K562 (cell line): ENCODE results near the gene KCNV2. TPM values are rescaled to one million over a fixed set of nuclear protein-coding genes. Genes with fewer than 3 reads are reported as not detected.

Experiments
- BHLHE40 ChIP-seq: IDR thresholded peaks from 2 replicates; pipeline ENCODE4 v1.6.1; 2011; ENCODE audit warnings: low read length, improper control_type of control experiment
- CTBP1 ChIP-seq: fragments of 450-650 bp; IDR thresholded peaks from 2 replicates; pipeline ENCODE4 v1.6.1; 2016; ENCODE audit warnings: borderline replicate concordance
- ETV6 ChIP-seq, 3 experiments: fragments of 150-350 bp in 1 of 3; sonication (generic) in 1 of 3; formaldehyde crosslinking in 1 of 3; IDR thresholded peaks; 2 replicates each; pipeline versions ENCODE4 v1.6.1 to v1.8.0; 2014 to 2022; ENCODE audit warnings: borderline replicate concordance in 2 of 3, low read depth in 2 of 3, antibody characterized with exemption in 1 of 3, low read length in 1 of 3, mild to moderate bottlenecking in 1 of 3, missing genetic modification reagents in 1 of 3
- FOXM1 ChIP-seq, 2 experiments: fragments of 450-650 bp in 1 of 2; sonication (generic) in 1 of 2; formaldehyde crosslinking in 1 of 2; IDR thresholded peaks; 2 replicates each; pipeline versions ENCODE4 v1.6.1 to v1.9.0; 2017 to 2022; ENCODE audit warnings: low read depth in 2 of 2, mild to moderate bottlenecking in 2 of 2, missing genetic modification reagents in 1 of 2, moderate library complexity in 1 of 2
- GTF2A2 ChIP-seq: IDR thresholded peaks from 2 replicates; pipeline ENCODE4 v1.6.1; 2016; ENCODE audit warnings: mild to moderate bottlenecking, missing genetic modification characterization, missing compliant biosample characterization
- KAT7 ChIP-seq: sonication (generic); formaldehyde crosslinking; IDR thresholded peaks from 2 replicates; pipeline ENCODE4 v1.8.0; 2022; ENCODE audit warnings: missing genetic modification reagents, mild to moderate bottlenecking, borderline replicate concordance
- KDM1A ChIP-seq, 2 experiments: fragments of 450-650 bp; IDR thresholded peaks; 2 replicates each; pipeline ENCODE4 v1.6.1; 2016; ENCODE audit warnings: mild to moderate bottlenecking in 2 of 2
- LEF1 ChIP-seq: fragments of 450-650 bp; IDR thresholded peaks from 2 replicates; pipeline ENCODE4 v1.6.1; 2016; ENCODE audit warnings: mild to moderate bottlenecking
- MYBL2 ChIP-seq, 2 experiments: fragments of 450-650 bp in 1 of 2; sonication (generic) in 1 of 2; formaldehyde crosslinking in 1 of 2; IDR thresholded peaks; 2 replicates each; pipeline versions ENCODE4 v1.6.1 to v1.8.1; 2017 to 2022; ENCODE audit warnings: borderline replicate concordance in 1 of 2, inconsistent platforms in 1 of 2, low read depth in 1 of 2, mild to moderate bottlenecking in 1 of 2, missing genetic modification reagents in 1 of 2, moderate library complexity in 1 of 2
- OTX1 ChIP-seq: fragments of 450-650 bp; formaldehyde crosslinking; IDR thresholded peaks from 2 replicates; pipeline ENCODE4 v1.4.0; 2022; ENCODE audit warnings: mild to moderate bottlenecking
- RAD21 ChIP-seq, 2 experiments: fragments of 250-450 bp in 1 of 2; fragments of 450-650 bp in 1 of 2; sonication (Bioruptor Pico) in 1 of 2; formaldehyde crosslinking in 1 of 2; IDR thresholded peaks in 1 of 2; conservative IDR thresholded peaks in 1 of 2; 2 replicates each; pipeline versions ENCODE4 v1.4.0 to v1.8.0; 2020 to 2022; ENCODE audit warnings: mild to moderate bottlenecking in 2 of 2, moderate library complexity in 1 of 2
- SMARCA4 ChIP-seq: fragments of 450-650 bp; IDR thresholded peaks from 2 replicates; pipeline ENCODE4 v1.6.1; 2016
- TCF3 ChIP-seq: sonication (generic); formaldehyde crosslinking; IDR thresholded peaks from 2 replicates; pipeline ENCODE4 v1.4.0; 2020; ENCODE audit warnings: mild to moderate bottlenecking, missing genetic modification reagents
- TOE1 ChIP-seq, 2 experiments: fragments of 450-650 bp in 1 of 2; sonication (generic) in 1 of 2; formaldehyde crosslinking in 1 of 2; IDR thresholded peaks; 2 replicates each; pipeline versions ENCODE4 v1.7.1 to v1.8.0; 2016 to 2022; ENCODE audit warnings: borderline replicate concordance in 2 of 2, mild to moderate bottlenecking in 2 of 2, antibody characterized with exemption in 1 of 2, inconsistent platforms in 1 of 2, low read depth in 1 of 2, missing genetic modification reagents in 1 of 2, moderate library complexity in 1 of 2
- ZNF174 ChIP-seq: fragments of 250-450 bp; sonication (Bioruptor Pico); IDR thresholded peaks from 2 replicates; pipeline ENCODE4 v1.4.0; 2020; ENCODE audit warnings: mild to moderate bottlenecking
- polyA plus RNA-seq, 8 experiments: library from polyadenylated mRNA; depleted of rRNA in 4 of 8; stranded (reverse) in 5 of 8; unstranded in 3 of 8; fragments of >200 nt; fragmentation: Nextera tagmentation in 2 of 8; fragmentation: Illumina TruSeq in 1 of 8; extraction: Ambion mirVana in 2 of 8; extraction: Trizol in 1 of 8; gene quantifications; 2 replicates each; pipeline versions ENCODE4 v1.2.1 to v1.2.3, GENCODE V29; 2011 to 2014; ENCODE audit warnings: inconsistent platforms in 1 of 8, missing spikeins in 1 of 8
- total RNA-seq, 7 experiments: library from RNA; depleted of rRNA in 6 of 7; stranded (reverse); fragments of >200 nt in 6 of 7; fragmentation: Illumina TruSeq in 2 of 7; extraction: Trizol in 2 of 7; gene quantifications; 2 replicates each; pipeline versions ENCODE4 v1.2.1 to v1.2.3, GENCODE V29; 2011 to 2021; ENCODE audit warnings: low replicate concordance in 1 of 7
- TF ChIP-seq, protein P1 (sequence below): fragments of 450-650 bp; IDR thresholded peaks from 2 replicates; pipeline ENCODE4 v1.6.1; 2016
- TF ChIP-seq, protein P2 (sequence below), 2 experiments: fragments of 450-650 bp; formaldehyde crosslinking in 1 of 2; IDR thresholded peaks; 2 replicates each; pipeline versions ENCODE4 v1.4.0 to v1.6.1; 2014 to 2020; ENCODE audit warnings: mild to moderate bottlenecking in 2 of 2, borderline replicate concordance in 1 of 2, low read depth in 1 of 2

KCNV2 gene
- total and polyA plus RNA-seq, 9 of the 15 experiments (the other 6 are each of a cell fraction or from before 2014, with no cell fraction given), result 0.03 TPM; not detected in 8

DNA sequence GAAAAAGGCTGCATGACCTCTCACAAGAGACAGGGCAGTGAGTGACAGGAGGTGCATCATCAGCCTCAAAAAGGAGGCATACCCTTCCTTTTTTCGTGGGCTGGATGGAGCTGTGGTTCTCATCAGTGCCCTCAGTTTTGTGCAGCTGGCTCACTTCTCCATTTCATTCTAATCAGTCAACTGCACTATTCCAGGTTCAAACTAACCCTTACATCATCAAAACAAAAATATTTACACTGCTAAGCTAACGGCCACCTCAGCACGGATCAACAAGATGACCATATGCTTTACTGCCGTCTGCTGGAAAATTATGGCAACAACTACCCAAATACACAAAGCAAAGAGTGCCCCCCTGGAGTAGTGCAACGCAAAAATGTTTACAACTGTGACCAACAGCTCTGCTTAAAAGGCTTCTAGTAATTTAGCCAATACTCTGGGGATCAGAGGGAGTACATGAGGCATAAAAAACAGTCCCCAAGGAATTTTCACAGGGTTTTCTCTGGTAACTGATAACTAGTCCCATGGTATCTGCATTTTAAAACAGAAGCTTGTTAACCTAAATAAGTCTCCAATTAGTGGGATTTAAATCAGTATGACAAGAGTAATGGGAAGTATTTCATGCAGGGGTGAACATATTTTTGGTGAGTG, 10.8 kb downstream of the KCNV2 start (continued):
- TF ChIP-seq KAT7 (no peak), FOXM1 (IDR thresholded peaks at IDR 0.05; ENCODE audit: low read depth) (peak; percentile 55; the same call in 1 of the 2 replicates), FOXM1 (CRISPR knock-in tag; IDR thresholded peaks at IDR 0.05; ENCODE audit: low read depth) (no peak), CTBP1 (peak; percentile 67; the same call in 1 of the 2 replicates), OTX1 (CRISPR knock-in tag) (no peak), ZNF174 (CRISPR knock-in tag) (no peak), KDM1A (IDR thresholded peaks at IDR 0.05) (no peak), MYBL2 (IDR thresholded peaks at IDR 0.05; ENCODE audit: low read depth) (peak; percentile 45; the same call in 1 of the 2 replicates), MYBL2 (CRISPR knock-in tag; IDR thresholded peaks at IDR 0.05; ENCODE audit: borderline replicate concordance) (no peak), BHLHE40 (no peak), TCF3 (CRISPR knock-in tag) (peak; percentile 21; the same call in 1 of the 2 replicates), SMARCA4 (peak; percentile 26; the same call in 1 of the 2 replicates), GTF2A2 (tag) (no peak), ETV6 (IDR thresholded peaks at IDR 0.05; ENCODE audit: borderline replicate concordance in 1 of 2, low read depth in 2 of 2, low read length in 1 of 2) (no peak), ETV6 (CRISPR knock-in tag; IDR thresholded peaks at IDR 0.05; ENCODE audit: borderline replicate concordance) (no peak), TOE1 (IDR thresholded peaks at IDR 0.05; ENCODE audit: borderline replicate concordance) (no peak), TOE1 (CRISPR knock-in tag; IDR thresholded peaks at IDR 0.05; ENCODE audit: borderline replicate concordance, low read depth) (no peak), RAD21 (CRISPR knock-in tag; conservative IDR thresholded peaks at IDR 0.05 in 1 of 2, IDR thresholded peaks at IDR 0.05 in 1 of 2) (peak; percentile 74 to 77), LEF1 (no peak)
- TF ChIP-seq, protein P1, sequence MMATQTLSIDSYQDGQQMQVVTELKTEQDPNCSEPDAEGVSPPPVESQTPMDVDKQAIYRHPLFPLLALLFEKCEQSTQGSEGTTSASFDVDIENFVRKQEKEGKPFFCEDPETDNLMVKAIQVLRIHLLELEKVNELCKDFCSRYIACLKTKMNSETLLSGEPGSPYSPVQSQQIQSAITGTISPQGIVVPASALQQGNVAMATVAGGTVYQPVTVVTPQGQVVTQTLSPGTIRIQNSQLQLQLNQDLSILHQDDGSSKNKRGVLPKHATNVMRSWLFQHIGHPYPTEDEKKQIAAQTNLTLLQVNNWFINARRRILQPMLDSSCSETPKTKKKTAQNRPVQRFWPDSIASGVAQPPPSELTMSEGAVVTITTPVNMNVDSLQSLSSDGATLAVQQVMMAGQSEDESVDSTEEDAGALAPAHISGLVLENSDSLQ, result peak; percentile 88
- TF ChIP-seq, protein P2, sequence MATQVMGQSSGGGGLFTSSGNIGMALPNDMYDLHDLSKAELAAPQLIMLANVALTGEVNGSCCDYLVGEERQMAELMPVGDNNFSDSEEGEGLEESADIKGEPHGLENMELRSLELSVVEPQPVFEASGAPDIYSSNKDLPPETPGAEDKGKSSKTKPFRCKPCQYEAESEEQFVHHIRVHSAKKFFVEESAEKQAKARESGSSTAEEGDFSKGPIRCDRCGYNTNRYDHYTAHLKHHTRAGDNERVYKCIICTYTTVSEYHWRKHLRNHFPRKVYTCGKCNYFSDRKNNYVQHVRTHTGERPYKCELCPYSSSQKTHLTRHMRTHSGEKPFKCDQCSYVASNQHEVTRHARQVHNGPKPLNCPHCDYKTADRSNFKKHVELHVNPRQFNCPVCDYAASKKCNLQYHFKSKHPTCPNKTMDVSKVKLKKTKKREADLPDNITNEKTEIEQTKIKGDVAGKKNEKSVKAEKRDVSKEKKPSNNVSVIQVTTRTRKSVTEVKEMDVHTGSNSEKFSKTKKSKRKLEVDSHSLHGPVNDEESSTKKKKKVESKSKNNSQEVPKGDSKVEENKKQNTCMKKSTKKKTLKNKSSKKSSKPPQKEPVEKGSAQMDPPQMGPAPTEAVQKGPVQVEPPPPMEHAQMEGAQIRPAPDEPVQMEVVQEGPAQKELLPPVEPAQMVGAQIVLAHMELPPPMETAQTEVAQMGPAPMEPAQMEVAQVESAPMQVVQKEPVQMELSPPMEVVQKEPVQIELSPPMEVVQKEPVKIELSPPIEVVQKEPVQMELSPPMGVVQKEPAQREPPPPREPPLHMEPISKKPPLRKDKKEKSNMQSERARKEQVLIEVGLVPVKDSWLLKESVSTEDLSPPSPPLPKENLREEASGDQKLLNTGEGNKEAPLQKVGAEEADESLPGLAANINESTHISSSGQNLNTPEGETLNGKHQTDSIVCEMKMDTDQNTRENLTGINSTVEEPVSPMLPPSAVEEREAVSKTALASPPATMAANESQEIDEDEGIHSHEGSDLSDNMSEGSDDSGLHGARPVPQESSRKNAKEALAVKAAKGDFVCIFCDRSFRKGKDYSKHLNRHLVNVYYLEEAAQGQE (IDR thresholded peaks at IDR 0.05; ENCODE audit: borderline replicate concordance), result peak; percentile 52; the same call in 1 of the 2 replicates
- TF ChIP-seq, protein P2 (CRISPR knock-in tag; IDR thresholded peaks at IDR 0.05; ENCODE audit: low read depth), result no peak
